ENCODE results near the gene SCGB3A2. TPM values are rescaled to one million over a fixed set of nuclear protein-coding genes. Genes with fewer than 3 reads are reported as not detected.
"Not testable (repeated sequence)": the region's sequence is repeated elsewhere in the genome, so short reads cannot be mapped to it uniquely, and the experiment has no call there.

SCGB3A2 gene
- polyA plus RNA-seq, 1 donor from 2014 or later = not detected

DNA sequence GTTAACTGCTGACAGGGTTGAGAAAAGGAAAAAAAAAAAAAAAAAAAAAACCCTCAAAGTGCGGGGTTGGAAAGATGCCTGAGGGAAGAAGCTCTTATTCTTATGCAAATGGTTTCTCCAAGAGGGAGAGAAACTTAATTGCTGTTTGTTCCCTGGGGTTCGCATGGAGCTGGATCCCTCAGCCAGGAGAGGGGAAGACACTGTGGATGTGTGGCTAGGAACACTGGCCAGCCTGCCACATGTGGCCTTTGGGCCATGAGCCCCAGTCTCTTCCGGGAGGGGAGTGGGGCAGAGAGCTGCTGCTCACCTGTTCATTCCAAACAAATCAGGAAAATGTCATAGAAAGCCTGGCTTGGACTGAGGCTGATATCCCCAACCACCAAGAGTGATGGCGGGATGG, 9.4 kb upstream of the SCGB3A2 start:
- no peaks in the 10 kb centered on the region for H3F3A ChIP-seq (ENCODE audit: insufficient read depth, low read length, poor library complexity, severe bottlenecking)
- no peak overlapping the region for H3K9ac ChIP-seq (ENCODE audit: low read length)
- H3K27ac ChIP-seq (ENCODE audit: low read length) = no peak overlapping the region
- no peak overlapping the region for H3K4me3 ChIP-seq (ENCODE audit: low read length)
- H3K9me3 ChIP-seq (ENCODE audit: low read length) = no peaks in the 10 kb centered on the region
- H4K20me1 ChIP-seq (ENCODE audit: insufficient read depth) = no peaks in the 10 kb centered on the region
- H3K79me2 ChIP-seq (replicated peaks; ENCODE audit: insufficient read depth, low read length) = no peaks in the 10 kb centered on the region
- H3K4me2 ChIP-seq (ENCODE audit: low read length) = no peak overlapping the region
- H3K27me3 ChIP-seq (ENCODE audit: insufficient read depth, low read depth, low read length) = no peaks in the 10 kb centered on the region
- H3K36me3 ChIP-seq (ENCODE audit: insufficient read depth, low read length) = no peaks in the 10 kb centered on the region
- no peak overlapping the region for H2AFZ ChIP-seq (ENCODE audit: low read depth, low read length)
- H3K9me2 ChIP-seq (ENCODE audit: insufficient read depth, low read length) = no peaks in the 10 kb centered on the region
- TF ChIP-seq SMC3 (conservative IDR thresholded peaks at IDR 0.05; ENCODE audit: poor library complexity) (no peak), RAD21 (conservative IDR thresholded peaks at IDR 0.05) (no peak), EZH2 (IDR thresholded peaks at IDR 0.05; ENCODE audit: borderline replicate concordance, insufficient read depth, low read length, poor library complexity, severe bottlenecking) (no peak), TAF1 (IDR thresholded peaks at IDR 0.05; ENCODE audit: low read depth) (no peak), MXI1 (conservative IDR thresholded peaks at IDR 0.05; ENCODE audit: poor library complexity, severe bottlenecking) (no peak), EP300 (conservative IDR thresholded peaks at IDR 0.05; ENCODE audit: poor library complexity, severe bottlenecking) (no peak), POLR2AphosphoS5 (IDR thresholded peaks at IDR 0.05) (no peak)
- TF ChIP-seq, protein P1, sequence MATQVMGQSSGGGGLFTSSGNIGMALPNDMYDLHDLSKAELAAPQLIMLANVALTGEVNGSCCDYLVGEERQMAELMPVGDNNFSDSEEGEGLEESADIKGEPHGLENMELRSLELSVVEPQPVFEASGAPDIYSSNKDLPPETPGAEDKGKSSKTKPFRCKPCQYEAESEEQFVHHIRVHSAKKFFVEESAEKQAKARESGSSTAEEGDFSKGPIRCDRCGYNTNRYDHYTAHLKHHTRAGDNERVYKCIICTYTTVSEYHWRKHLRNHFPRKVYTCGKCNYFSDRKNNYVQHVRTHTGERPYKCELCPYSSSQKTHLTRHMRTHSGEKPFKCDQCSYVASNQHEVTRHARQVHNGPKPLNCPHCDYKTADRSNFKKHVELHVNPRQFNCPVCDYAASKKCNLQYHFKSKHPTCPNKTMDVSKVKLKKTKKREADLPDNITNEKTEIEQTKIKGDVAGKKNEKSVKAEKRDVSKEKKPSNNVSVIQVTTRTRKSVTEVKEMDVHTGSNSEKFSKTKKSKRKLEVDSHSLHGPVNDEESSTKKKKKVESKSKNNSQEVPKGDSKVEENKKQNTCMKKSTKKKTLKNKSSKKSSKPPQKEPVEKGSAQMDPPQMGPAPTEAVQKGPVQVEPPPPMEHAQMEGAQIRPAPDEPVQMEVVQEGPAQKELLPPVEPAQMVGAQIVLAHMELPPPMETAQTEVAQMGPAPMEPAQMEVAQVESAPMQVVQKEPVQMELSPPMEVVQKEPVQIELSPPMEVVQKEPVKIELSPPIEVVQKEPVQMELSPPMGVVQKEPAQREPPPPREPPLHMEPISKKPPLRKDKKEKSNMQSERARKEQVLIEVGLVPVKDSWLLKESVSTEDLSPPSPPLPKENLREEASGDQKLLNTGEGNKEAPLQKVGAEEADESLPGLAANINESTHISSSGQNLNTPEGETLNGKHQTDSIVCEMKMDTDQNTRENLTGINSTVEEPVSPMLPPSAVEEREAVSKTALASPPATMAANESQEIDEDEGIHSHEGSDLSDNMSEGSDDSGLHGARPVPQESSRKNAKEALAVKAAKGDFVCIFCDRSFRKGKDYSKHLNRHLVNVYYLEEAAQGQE (IDR thresholded peaks at IDR 0.05; ENCODE audit: borderline replicate concordance) = no peak
- TF ChIP-seq, protein P2, sequence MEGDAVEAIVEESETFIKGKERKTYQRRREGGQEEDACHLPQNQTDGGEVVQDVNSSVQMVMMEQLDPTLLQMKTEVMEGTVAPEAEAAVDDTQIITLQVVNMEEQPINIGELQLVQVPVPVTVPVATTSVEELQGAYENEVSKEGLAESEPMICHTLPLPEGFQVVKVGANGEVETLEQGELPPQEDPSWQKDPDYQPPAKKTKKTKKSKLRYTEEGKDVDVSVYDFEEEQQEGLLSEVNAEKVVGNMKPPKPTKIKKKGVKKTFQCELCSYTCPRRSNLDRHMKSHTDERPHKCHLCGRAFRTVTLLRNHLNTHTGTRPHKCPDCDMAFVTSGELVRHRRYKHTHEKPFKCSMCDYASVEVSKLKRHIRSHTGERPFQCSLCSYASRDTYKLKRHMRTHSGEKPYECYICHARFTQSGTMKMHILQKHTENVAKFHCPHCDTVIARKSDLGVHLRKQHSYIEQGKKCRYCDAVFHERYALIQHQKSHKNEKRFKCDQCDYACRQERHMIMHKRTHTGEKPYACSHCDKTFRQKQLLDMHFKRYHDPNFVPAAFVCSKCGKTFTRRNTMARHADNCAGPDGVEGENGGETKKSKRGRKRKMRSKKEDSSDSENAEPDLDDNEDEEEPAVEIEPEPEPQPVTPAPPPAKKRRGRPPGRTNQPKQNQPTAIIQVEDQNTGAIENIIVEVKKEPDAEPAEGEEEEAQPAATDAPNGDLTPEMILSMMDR (IDR thresholded peaks at IDR 0.05; ENCODE audit: poor library complexity, severe bottlenecking) = no peak

DNA sequence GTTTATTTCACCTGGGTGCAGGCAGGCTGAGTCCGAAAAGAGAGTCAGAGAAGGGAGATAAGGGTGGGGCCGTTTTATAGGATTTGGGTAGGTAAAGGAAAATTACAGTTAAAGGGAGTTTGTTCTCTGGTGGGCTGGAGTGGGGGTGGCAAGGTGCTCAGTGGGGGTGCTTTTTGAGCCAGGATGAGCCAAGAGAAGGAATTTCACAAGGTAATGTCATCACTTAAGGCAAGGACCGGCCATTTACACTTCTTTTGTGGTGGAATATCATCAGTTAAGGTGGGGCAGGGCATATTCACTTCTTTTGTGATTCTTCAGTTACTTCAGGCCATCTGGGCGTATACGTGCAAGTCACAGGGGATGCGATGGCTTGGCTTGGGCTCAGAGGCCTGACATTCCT, 8.6 kb upstream of the SCGB3A2 start:
- not testable (repeated sequence) for H3K79me2 ChIP-seq (replicated peaks; ENCODE audit: insufficient read depth, low read length); H3K9me2 ChIP-seq (ENCODE audit: insufficient read depth, low read length); H4K20me1 ChIP-seq (ENCODE audit: insufficient read depth); H3K9me3 ChIP-seq (ENCODE audit: low read length); H3F3A ChIP-seq (ENCODE audit: insufficient read depth, low read length, poor library complexity, severe bottlenecking); H3K4me2 ChIP-seq (ENCODE audit: low read length); H3K27me3 ChIP-seq (ENCODE audit: insufficient read depth, low read depth, low read length); H3K27ac ChIP-seq (ENCODE audit: low read length); H2AFZ ChIP-seq (ENCODE audit: low read depth, low read length); H3K4me3 ChIP-seq (ENCODE audit: low read length); H3K36me3 ChIP-seq (ENCODE audit: insufficient read depth, low read length); H3K9ac ChIP-seq (ENCODE audit: low read length)

DNA sequence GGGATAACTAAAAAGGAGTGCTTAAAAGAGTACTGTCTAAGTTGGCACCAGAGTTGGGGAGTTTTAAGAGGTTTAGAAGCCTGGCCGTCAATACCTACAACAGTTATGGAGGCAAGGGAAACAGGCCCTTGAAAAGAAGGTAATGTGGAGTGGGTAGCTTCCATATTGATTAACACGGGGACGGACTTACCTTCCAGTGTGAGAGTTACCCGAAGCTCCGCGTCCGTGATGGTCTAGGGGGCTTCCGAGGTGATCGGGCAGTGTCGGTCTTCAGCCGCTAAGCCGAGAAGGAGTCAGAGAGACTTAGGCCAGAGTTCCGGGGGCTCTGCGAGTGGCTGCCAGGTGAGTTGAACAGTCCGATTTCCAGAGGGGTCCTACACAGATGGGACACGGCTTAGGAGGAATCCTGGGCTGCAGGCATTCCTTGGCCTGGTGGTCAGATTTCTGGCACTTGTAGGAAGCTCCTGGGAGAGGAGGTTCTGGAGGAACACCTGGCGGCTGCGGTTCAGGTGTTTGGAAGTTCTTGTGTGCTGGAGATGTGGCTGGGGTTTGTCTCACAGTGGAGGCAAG, 6.4 kb upstream of the SCGB3A2 start:
- H4K20me1 ChIP-seq (ENCODE audit: insufficient read depth); H3K9me2 ChIP-seq (ENCODE audit: insufficient read depth, low read length); H3K36me3 ChIP-seq (ENCODE audit: insufficient read depth, low read length); H3K4me2 ChIP-seq (ENCODE audit: low read length); H3K27ac ChIP-seq (ENCODE audit: low read length); H3K4me3 ChIP-seq (ENCODE audit: low read length); H3F3A ChIP-seq (ENCODE audit: insufficient read depth, low read length, poor library complexity, severe bottlenecking); H3K79me2 ChIP-seq (replicated peaks; ENCODE audit: insufficient read depth, low read length); H2AFZ ChIP-seq (ENCODE audit: low read depth, low read length); H3K9me3 ChIP-seq (ENCODE audit: low read length); H3K27me3 ChIP-seq (ENCODE audit: insufficient read depth, low read depth, low read length); H3K9ac ChIP-seq (ENCODE audit: low read length): not testable (repeated sequence)

DNA sequence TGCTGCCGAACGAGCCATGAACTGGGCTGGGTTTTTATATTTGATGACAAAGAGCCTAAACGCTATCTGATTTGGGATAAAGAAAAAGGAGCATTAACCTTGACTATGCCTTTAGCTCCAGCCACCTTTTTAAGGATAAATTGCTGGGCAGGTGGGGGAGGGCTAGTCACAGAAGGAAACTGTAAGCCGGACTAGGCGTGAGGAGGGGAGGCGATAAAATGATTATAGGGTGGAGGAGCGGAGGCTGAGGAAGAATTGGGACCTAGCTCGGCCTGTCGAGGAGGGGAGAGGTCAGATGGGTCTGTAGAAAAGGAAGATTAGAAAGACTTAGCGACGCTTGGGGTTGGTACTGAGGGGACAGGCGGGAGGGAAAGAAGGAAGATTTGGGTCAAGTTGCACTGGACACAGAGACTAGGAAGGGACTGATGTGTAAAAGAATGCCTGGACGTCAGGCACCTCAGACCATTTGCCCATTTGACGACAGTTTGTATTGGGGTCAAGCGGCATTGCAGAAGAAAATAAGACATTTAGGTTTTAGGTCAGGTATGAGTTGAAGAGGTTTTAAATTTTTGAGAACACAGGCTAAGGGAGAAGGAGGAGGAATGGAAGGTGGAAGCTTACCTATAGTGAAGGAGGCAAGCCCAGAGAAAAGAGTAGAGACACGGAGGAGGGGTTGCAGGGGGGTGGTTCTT, 5.6 kb upstream of the SCGB3A2 start:
- not testable (repeated sequence) for H4K20me1 ChIP-seq (ENCODE audit: insufficient read depth); H3K9me3 ChIP-seq (ENCODE audit: low read length); H2AFZ ChIP-seq (ENCODE audit: low read depth, low read length); H3K27ac ChIP-seq (ENCODE audit: low read length); H3K79me2 ChIP-seq (replicated peaks; ENCODE audit: insufficient read depth, low read length); H3F3A ChIP-seq (ENCODE audit: insufficient read depth, low read length, poor library complexity, severe bottlenecking); H3K4me2 ChIP-seq (ENCODE audit: low read length); H3K9me2 ChIP-seq (ENCODE audit: insufficient read depth, low read length); H3K27me3 ChIP-seq (ENCODE audit: insufficient read depth, low read depth, low read length); H3K9ac ChIP-seq (ENCODE audit: low read length); H3K36me3 ChIP-seq (ENCODE audit: insufficient read depth, low read length); H3K4me3 ChIP-seq (ENCODE audit: low read length)
